Activated CD4-positive, alpha-beta T cell treated with anti-CD3 and anti-CD28 coated beads for 24 hours (primary cell): ENCODE measurements around the gene SCNN1B.
"Not testable (repeated sequence)": the region's sequence is repeated elsewhere in the genome, so short reads cannot be mapped to it uniquely, and the experiment has no call there.

ENCODE experiments used
- DNase-seq, 2 donors: peaks; one replicate each; pipeline ENCODE4 v3.0.0-alpha.2; 2020; ENCODE audit warnings: low read depth in 2 of 2

The SCNN1B gene

GRCh38 chr16:23355106-23355670 lies 53.1 kb downstream of the SCNN1B start:
- DNase-seq: no peak

GRCh38 chr16:23356941-23357340 lies 54.8 kb downstream of the SCNN1B start:
- no peak for DNase-seq

DNA sequence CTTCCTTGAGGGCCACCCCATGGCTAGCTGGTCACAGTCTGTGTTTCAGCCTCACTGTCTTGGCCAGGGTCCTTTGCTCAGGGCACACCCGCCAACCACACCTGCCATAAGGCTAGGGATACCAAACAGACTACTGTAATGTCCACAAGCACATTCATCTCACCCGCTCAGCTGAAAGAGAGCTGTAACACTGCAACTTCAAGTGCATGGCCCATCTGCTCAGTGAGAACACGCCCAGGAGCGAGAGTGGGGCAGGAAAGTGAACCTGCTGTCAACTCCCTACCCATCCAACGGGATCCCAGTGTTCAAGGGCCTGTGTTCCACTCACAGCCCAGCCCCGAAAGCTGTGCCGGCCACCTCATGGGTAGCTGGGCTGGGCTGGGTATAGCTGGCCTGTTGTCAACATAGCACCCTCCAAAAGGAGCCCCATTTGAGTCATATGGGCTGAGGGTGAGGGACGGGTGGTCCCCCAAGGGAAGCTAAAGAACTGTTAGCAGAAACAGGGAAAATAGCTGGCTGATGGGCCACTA lies 55.7 kb downstream of the SCNN1B start:
- no peak for DNase-seq

GRCh38 chr16:23359092-23359760 lies 57.1 kb downstream of the SCNN1B start:
- no peak for DNase-seq

- no peak for DNase-seq
Observed at GRCh38 chr16:23362460-23363317, 60.6 kb downstream of the SCNN1B start.

- DNase-seq: no peak
Observed at GRCh38 chr16:23365602-23366240, 63.6 kb downstream of the SCNN1B start.

GRCh38 chr16:23366341-23366740 lies 64.2 kb downstream of the SCNN1B start:
- DNase-seq: not testable (repeated sequence)

DNA sequence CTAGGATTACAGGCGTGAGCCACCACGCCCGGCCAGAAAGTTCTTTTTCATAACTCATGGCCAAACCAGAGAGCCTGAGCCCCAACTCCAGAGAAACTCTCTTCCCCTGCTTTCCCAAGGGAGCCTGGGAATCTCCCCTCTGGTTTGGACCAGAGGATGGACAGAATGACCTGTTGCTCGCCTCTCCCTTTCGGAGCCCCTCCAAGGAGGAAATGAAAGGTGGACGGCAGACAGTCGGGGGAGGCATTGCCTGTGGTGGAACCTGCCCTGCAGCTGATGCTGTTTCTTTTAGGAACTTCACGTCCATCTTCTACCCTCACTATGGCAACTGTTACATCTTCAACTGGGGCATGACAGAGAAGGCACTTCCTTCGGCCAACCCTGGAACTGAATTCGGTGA lies 65.5 kb downstream of the SCNN1B start:
- DNase-seq: no peak

GRCh38 chr16:23367988-23368387 lies 65.9 kb downstream of the SCNN1B start:
- no peak for DNase-seq

- no peak for DNase-seq
Observed at GRCh38 chr16:23368469-23368868, 66.4 kb downstream of the SCNN1B start.

- no peak for DNase-seq
Observed at GRCh38 chr16:23369416-23369815, 67.3 kb downstream of the SCNN1B start.

DNA sequence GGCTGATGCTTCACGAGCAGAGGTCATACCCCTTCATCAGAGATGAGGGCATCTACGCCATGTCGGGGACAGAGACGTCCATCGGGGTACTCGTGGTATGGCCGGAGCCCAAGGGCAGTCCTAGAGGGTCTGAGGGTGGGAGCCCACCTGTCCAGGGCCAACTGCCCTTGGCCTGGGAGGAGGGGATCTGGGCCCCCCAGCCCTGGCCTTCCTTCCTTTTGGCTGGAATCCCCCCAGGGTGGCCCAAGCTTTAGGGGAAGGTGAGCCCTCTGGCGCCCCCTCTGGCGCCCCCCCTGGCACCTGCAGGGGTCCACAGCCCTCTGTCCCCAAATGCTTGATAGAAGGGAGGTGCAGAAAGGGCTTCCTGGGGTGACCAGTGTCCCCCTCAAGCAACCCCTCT lies 69.3 kb downstream of the SCNN1B start:
- no peak for DNase-seq

- no peak for DNase-seq
Observed at GRCh38 chr16:23373436-23374219, 71.5 kb downstream of the SCNN1B start.

GRCh38 chr16:23374721-23375510 lies 72.8 kb downstream of the SCNN1B start:
- DNase-seq: no peak

- no peak for DNase-seq
Observed at GRCh38 chr16:23375643-23376042, 73.5 kb downstream of the SCNN1B start.

GRCh38 chr16:23377071-23377931 lies 75.2 kb downstream of the SCNN1B start:
- no peak for DNase-seq

- no peak for DNase-seq
Observed at GRCh38 chr16:23378256-23378655, 76.2 kb downstream of the SCNN1B start.

DNA sequence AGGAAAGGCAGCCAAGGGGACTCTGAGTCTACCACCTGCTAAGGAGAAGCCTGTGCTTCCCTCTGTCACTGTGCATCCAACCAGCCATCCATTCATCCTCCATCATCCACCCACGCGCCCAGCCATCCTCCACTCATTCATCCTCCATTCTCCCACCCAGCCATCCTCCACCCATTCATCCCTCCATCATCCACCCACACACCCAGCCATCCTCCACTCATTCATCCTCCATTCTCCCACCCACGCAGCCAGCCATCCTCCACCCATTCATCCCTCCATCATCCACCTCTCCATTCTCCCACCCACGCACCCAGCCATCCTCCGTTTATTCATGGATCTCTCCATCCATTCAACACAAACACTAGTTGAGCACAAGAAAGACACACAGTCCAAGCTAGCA lies 76.8 kb downstream of the SCNN1B start:
- no peak for DNase-seq

DNA sequence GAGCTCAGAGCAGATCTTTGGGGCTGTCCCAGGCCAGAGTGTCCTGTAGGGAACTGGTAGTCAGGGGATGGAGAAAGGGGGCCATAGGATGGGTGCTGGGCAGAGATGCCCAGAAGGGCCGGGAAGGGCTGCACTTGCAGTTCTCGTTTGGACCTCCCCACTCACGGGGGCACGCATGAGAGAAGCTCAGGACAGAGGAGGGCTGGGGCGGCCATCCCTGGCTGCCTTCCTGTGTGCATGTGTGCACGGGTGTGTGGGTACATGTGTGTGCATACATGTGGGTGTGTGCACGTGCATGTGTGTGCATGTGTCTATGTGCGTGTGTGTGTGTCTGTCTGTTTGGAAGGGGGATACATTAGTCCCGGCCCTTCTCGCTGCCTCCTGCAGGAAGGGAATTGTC lies 77.6 kb downstream of the SCNN1B start:
- DNase-seq: no peak
